ENCODE results near the gene SRGN. TPM values are rescaled to one million over a fixed set of nuclear protein-coding genes. Genes with fewer than 3 reads are reported as not detected.

Gene SRGN
- total RNA-seq, 1 donor from 2014 or later = 35.9 TPM

GRCh38 chr10:69044546-69044945 is 43.4 kb upstream of the SRGN start:
- Mint-ChIP-seq H3K27me3 (ENCODE audit: unreplicated experiment) (no peaks in the 10 kb centered on the region), H3K9me3 (ENCODE audit: unreplicated experiment) (no peaks in the 10 kb centered on the region), H3K4me1 (ENCODE audit: unreplicated experiment) (no peaks in the 10 kb centered on the region), H3K4me3 (ENCODE audit: unreplicated experiment) (no peak overlapping the region), H3K36me3 (ENCODE audit: unreplicated experiment) (no peaks in the 10 kb centered on the region), H3K27ac (ENCODE audit: unreplicated experiment) (no peak overlapping the region)
- no peak for DNase-seq (ENCODE audit: extremely low spot score, unreplicated experiment)
- TF ChIP-seq, protein P1, sequence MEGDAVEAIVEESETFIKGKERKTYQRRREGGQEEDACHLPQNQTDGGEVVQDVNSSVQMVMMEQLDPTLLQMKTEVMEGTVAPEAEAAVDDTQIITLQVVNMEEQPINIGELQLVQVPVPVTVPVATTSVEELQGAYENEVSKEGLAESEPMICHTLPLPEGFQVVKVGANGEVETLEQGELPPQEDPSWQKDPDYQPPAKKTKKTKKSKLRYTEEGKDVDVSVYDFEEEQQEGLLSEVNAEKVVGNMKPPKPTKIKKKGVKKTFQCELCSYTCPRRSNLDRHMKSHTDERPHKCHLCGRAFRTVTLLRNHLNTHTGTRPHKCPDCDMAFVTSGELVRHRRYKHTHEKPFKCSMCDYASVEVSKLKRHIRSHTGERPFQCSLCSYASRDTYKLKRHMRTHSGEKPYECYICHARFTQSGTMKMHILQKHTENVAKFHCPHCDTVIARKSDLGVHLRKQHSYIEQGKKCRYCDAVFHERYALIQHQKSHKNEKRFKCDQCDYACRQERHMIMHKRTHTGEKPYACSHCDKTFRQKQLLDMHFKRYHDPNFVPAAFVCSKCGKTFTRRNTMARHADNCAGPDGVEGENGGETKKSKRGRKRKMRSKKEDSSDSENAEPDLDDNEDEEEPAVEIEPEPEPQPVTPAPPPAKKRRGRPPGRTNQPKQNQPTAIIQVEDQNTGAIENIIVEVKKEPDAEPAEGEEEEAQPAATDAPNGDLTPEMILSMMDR (IDR thresholded peaks at IDR 0.05) = no peak

- Mint-ChIP-seq H3K27me3 (ENCODE audit: unreplicated experiment) (no peaks in the 10 kb centered on the region), H3K27ac (ENCODE audit: unreplicated experiment) (no peak overlapping the region), H3K4me3 (ENCODE audit: unreplicated experiment) (no peak overlapping the region), H3K36me3 (ENCODE audit: unreplicated experiment) (no peaks in the 10 kb centered on the region), H3K4me1 (ENCODE audit: unreplicated experiment) (no peaks in the 10 kb centered on the region), H3K9me3 (ENCODE audit: unreplicated experiment) (no peaks in the 10 kb centered on the region)
- no peak for DNase-seq (ENCODE audit: extremely low spot score, unreplicated experiment)
- TF ChIP-seq, protein P1 (IDR thresholded peaks at IDR 0.05) = no peak
These were observed 42.2 kb upstream of the SRGN start for GRCh38 chr10:69045441-69046300.

- DNase-seq (ENCODE audit: extremely low spot score, unreplicated experiment) = no peak
- H3K27me3 Mint-ChIP-seq (ENCODE audit: unreplicated experiment) = no peaks in the 10 kb centered on the region
- no peaks in the 10 kb centered on the region for H3K9me3 Mint-ChIP-seq (ENCODE audit: unreplicated experiment)
- no peaks in the 10 kb centered on the region for H3K36me3 Mint-ChIP-seq (ENCODE audit: unreplicated experiment)
- H3K4me1 Mint-ChIP-seq (ENCODE audit: unreplicated experiment) = no peaks in the 10 kb centered on the region
- TF ChIP-seq, protein P1 (IDR thresholded peaks at IDR 0.05) = no peak
- H3K4me3 Mint-ChIP-seq (ENCODE audit: unreplicated experiment) = no peak overlapping the region
- no peak overlapping the region for H3K27ac Mint-ChIP-seq (ENCODE audit: unreplicated experiment)
These were observed 40.6 kb upstream of the SRGN start for GRCh38 chr10:69047111-69047832.

GRCh38 chr10:69048103-69048502 is 39.8 kb upstream of the SRGN start:
- no peak for DNase-seq (ENCODE audit: extremely low spot score, unreplicated experiment)
- Mint-ChIP-seq H3K4me1 (ENCODE audit: unreplicated experiment) (no peaks in the 10 kb centered on the region), H3K36me3 (ENCODE audit: unreplicated experiment) (no peaks in the 10 kb centered on the region), H3K4me3 (ENCODE audit: unreplicated experiment) (no peak overlapping the region), H3K9me3 (ENCODE audit: unreplicated experiment) (no peaks in the 10 kb centered on the region), H3K27me3 (ENCODE audit: unreplicated experiment) (no peaks in the 10 kb centered on the region), H3K27ac (ENCODE audit: unreplicated experiment) (no peak overlapping the region)
- TF ChIP-seq, protein P1 (IDR thresholded peaks at IDR 0.05) = no peak

DNA sequence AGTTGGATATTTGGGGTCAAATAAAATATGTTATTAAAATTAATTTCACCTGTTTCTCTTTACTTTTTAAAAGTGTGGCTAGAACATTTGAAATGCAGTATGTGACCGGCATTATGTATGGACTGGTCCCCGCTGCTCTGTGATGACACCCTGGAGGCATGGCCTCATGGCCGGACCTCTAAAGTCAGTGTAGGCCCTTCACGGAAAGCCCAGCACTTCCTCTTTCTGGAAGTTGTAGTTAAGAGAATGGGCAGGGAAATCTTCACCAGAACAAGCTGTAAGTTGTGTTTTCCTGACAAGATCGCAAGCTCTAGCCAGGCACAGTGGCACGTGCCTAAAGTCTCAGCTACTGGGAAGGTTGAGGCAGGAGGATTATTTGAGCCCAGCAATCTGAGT is 38.3 kb upstream of the SRGN start:
- no peak for DNase-seq (ENCODE audit: extremely low spot score, unreplicated experiment)
- H3K27ac Mint-ChIP-seq (ENCODE audit: unreplicated experiment) = no peak overlapping the region
- no peaks in the 10 kb centered on the region for H3K27me3 Mint-ChIP-seq (ENCODE audit: unreplicated experiment)
- no peak overlapping the region for H3K4me3 Mint-ChIP-seq (ENCODE audit: unreplicated experiment)
- TF ChIP-seq, protein P1 (IDR thresholded peaks at IDR 0.05) = no peak
- H3K36me3 Mint-ChIP-seq (ENCODE audit: unreplicated experiment) = no peaks in the 10 kb centered on the region
- H3K9me3 Mint-ChIP-seq (ENCODE audit: unreplicated experiment) = no peaks in the 10 kb centered on the region
- H3K4me1 Mint-ChIP-seq (ENCODE audit: unreplicated experiment) = no peaks in the 10 kb centered on the region
